Medulla oblongata (tissue), 1 donor: ENCODE measurements around the gene MTIF3.
"Not testable (repeated sequence)": the region's sequence is repeated elsewhere in the genome, so short reads cannot be mapped to it uniquely, and the experiment has no call there.

Experiments
- DNase-seq: peaks from one replicate; pipeline ENCODE4 v3.0.0-alpha.2; 2015; ENCODE audit errors: extremely low spot score

The MTIF3 gene

DNA sequence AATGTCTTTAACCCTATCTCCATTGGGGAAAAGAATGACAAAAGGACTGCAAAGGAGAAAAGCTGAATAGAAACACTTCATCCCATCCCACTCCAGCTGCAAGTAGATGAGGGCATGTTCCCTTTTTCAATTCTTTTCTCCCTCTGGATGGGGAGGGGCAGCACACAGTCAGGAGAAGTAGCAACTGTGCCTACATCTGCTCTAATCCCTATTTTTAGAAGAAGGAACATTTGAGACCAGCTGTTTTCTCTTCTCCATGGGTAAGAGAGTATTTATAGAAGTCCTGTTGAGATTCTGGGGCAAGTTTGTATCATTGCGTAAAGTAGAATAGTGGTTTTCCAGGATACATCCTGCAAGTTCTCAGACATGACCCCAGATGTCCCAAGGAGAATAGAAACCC lies 35.2 kb downstream of the MTIF3 start:
- peak; percentile 14 for DNase-seq

DNA sequence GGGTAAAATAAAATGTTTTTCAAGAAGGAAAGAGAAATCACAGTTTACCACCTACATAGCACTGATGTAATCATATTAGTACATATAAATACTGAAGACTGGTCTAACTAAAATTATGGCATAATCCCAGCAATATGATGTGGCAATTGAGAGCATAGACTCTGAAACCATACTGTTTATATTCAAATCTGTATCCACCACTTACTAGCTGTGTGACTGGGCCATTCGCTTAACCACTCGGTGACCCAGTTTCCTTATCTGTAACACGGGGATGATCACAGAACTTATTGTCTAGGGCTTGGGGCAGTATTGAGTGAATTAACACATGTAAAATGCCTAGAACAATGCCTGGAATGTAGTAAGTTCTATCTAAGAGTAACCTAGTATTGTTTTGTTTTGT lies 39.0 kb downstream of the MTIF3 start:
- no peak for DNase-seq

GRCh38 chr13:27409013-27409412 lies 41.4 kb downstream of the MTIF3 start:
- DNase-seq, result no peak

GRCh38 chr13:27408074-27408473 lies 42.3 kb downstream of the MTIF3 start:
- DNase-seq, result no peak

DNA sequence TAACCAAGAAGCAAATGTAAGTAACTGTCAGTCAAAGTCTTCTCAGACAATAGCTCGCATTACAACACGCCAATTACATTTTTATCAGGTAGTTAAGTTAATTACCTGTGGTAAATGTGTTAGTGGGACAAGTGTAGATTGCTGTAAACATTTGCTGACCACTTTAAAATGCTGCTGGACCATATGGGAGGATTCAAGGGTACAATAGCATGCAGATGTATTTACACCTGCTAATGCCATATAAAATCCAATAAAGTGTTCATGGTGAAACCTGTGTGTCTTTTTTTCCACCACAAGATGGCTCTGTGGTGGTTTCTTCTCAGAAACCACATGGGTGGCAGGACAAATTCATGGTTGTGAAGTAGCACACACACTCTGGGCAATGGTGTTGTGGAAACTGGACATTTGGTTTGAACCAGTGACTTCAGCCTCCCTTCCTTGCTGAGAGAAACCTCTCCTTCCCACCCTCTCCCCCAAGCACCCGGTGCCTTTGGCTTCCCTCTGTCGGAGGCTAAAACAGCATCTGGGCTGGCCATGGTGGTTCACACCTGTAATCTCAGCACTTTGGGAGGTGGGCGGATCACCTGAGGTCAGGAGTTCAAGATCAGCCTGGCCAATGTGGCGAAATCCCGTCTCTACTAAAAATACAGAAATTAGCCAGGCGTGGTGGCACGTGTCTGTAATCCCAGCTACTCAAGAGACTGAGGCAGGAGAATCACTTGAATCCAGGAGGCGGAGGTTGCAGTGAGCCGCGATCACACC lies 44.0 kb downstream of the MTIF3 start:
- peak; percentile 23 for DNase-seq

GRCh38 chr13:27405546-27406134 lies 44.7 kb downstream of the MTIF3 start:
- DNase-seq, result no peak

DNA sequence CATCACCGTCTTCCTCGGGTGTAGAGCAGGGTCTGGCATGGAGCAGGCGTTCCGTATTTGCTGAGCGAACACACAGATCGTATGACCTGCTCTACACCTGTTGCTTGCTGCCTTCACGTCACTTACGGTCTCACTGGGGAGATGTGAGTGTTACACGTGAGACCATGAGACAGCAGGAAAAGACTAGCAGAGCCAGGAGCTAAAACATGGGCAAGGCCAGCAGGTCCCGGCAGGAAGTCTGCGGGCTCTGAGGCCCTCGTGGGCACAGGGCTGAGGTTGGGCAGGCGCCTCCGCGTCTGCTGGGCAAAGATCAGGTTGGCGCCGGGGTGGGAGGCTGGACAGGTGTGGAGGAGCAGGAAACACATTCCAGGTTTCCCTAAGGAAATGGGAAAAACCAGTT lies 45.7 kb downstream of the MTIF3 start:
- no peak for DNase-seq

DNA sequence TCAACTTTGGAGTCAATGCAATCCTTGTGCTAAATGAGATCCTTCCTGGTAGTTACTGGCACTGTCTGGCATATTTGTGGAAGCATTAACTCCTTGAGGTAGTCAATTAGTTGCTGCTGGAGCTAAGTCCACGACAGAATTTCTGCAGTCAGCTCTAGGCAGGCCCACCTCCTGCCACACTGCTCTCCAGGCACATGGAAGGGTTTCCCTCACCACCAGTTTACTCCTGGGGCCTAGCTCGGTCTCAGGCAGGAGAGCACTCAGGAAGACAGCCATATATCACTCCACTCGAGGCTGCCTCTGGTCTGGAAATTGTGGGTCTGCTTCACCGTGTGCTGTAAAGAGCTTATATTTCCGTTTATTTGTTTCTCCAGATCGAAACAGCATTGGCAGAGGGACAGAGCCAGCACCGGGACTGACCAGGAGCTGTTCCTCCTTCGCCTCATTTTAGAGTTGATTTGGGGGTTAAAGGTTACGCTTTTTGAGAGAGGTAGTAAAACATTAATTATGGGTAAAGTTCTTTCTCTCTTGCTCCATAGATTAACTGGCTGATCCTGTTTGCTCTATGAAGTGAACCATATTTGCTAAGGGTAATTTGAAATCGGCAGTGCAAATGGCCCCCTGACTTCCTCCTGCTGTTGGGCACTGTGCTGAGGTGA lies 46.5 kb downstream of the MTIF3 start:
- no peak for DNase-seq

- DNase-seq, result no peak
Observed at GRCh38 chr13:27403203-27403678, 47.1 kb downstream of the MTIF3 start.

GRCh38 chr13:27401210-27401609 lies 49.2 kb downstream of the MTIF3 start:
- DNase-seq, result peak; percentile 62

GRCh38 chr13:27400405-27400804 lies 50.0 kb downstream of the MTIF3 start:
- DNase-seq, result not testable (repeated sequence)

- no peak for DNase-seq
Observed at GRCh38 chr13:27398360-27398759, 52.0 kb downstream of the MTIF3 start.

- DNase-seq, result no peak
Observed at GRCh38 chr13:27396252-27396846, 54.0 kb downstream of the MTIF3 start.

DNA sequence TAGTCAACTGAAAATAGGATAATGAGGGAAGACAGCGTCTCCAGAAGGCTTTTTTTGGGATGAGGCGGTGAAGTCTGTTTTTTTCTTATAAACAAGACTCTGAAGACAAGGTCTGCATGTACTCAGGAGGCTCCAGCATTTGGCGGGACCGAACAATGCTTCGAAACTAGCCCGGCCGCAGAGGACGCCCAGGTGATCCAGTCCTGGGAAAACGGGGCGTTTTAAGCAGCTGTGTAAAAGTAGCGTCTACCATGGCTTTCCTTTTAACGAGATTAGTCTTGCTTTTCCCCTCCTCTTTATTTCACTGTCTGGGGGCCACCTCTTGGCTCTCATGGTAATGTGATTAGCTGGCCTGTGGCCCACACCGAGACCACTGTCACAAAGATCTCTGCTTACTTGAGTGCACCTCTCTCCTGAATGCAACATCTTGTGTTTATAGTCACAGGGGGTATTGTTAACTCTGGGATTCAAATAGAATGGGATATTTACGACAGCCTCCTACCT lies 55.3 kb downstream of the MTIF3 start:
- no peak for DNase-seq

DNA sequence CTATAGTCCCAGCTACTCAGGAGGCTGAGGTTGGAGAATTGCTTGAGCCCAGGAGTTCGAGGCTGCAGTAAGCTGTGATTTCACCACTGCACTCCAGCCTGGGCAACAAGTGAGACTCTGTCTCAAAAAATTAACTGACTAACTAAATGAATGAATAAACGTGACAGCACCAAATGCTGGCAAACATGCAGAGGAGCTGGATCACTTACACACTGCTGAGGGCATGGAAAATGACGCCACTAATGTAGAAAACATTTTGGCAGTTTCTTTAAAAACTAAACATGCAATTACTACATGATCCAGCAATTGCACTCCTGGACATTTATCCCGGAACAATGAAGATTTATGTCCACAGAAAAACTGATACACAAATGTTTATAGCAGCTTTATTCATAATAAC lies 57.3 kb downstream of the MTIF3 start:
- no peak for DNase-seq

DNA sequence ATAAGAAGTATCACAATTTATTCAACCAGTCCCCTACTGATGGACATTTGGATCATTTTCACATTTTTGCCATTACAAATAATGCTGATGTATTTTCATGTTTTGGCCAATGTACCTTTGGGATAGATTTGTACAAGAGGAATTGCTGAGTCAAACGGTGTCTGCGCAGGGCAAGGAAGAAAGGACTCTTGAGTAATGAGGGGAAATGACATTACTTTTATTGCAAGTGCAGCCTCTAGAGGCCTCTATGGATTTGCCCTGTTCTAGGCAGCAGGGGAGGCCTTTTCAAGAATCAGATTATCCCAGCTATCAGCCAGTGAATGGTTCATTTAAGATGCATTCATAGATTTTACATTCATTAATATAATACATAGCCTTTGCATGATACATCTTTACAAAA lies 58.9 kb downstream of the MTIF3 start:
- DNase-seq, result no peak

DNA sequence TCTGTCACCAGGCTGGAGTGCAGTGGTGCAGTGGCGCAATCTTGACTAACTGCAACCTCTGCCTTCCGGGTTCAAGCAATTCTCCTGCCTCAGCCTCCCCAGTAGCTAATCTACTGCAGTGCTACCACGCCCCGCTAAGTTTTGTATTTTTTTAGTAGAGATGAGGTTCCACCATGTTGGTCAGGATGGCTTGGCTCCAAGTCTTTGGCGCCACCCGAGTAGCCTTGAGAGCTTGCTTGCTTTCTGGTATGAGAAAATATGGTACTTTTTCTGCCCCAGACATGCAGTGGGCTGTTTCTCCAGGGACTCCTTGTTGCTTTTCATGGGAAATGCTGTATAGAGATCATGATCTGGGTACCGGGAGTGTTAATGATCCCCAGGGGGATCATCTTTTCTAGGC lies 60.5 kb downstream of the MTIF3 start:
- DNase-seq, result no peak

- DNase-seq, result no peak
Observed at GRCh38 chr13:27388241-27388640, 62.1 kb downstream of the MTIF3 start.
